GM13977 (cell line): ENCODE measurements around the gene COL12A1.

Source experiments
- DNase-seq: peaks from one replicate; pipeline ENCODE4 v3.0.0; 2012; ENCODE audit warnings: low spot score
- in situ Hi-C: fragments of 300-500 bp; cut with MboI; formaldehyde crosslinking; loops from one replicate; pipeline ENCODE4 v1.12.0; 2022; ENCODE audit warnings: low sequenced_read_pairs, low pct_unique_long_range_greater_than_20kb, mixed read lengths, inconsistent platforms; ENCODE audit not compliant: unreplicated experiment
- TF ChIP-seq, protein P1 (sequence below): IDR thresholded peaks from 2 replicates; pipeline ENCODE4 v1.5.1; 2012; ENCODE audit warnings: mild to moderate bottlenecking, control low read depth; ENCODE audit not compliant: insufficient read depth; ENCODE audit errors: extremely low read depth, missing control alignments

Gene COL12A1

DNA sequence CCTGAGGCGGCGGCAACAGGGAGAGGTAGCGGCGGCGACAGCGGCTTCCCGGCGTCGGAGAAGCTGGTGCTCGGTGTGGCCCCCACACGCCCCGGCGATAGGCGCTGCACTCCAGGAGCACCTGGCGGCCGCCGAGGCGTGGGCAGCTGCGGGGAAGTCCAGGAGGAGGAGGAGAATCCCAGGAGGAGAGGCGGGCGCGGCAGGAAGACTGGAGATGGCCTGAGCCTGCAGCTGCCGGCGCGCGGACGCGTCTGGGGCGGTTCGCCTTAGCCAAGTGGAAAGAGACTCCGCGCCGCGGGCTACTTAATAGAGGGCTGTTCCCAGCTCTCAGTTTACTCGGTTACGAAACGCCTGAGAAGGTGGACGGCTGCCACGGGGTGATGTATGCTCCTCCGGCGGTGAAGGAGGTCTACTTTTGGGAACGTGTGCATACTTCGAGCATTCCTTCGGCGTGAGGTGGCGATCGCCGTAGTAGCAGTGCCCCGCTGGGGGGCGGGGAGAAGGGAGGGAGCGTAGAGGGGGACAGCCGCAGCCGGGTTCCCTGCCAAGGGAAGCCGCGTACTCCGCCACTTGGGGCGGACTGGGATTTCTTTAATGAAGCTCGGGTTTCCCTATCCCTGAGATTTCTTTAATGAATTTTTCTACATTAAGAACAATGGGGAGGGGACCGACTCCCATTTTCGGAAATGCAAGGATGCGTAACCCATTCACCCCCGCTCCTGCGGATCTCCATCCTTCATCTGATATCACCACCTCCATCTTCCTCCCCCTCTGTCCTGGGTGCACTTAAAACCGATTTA, at the start of gene COL12A1:
Gene COL12A1, minus strand, starts transcription at position 278 of the 800 bp plus-strand sequence. CDS start 3,261 bp downstream, outside the sequence.
- DNase-seq: peak; percentile 31
- in situ Hi-C loops: loop anchor here (25.0 kb wide), 2 partner anchors 794 to 1119 kb away; no protein-coding TSS in a partner anchor
- TF ChIP-seq, protein P1, sequence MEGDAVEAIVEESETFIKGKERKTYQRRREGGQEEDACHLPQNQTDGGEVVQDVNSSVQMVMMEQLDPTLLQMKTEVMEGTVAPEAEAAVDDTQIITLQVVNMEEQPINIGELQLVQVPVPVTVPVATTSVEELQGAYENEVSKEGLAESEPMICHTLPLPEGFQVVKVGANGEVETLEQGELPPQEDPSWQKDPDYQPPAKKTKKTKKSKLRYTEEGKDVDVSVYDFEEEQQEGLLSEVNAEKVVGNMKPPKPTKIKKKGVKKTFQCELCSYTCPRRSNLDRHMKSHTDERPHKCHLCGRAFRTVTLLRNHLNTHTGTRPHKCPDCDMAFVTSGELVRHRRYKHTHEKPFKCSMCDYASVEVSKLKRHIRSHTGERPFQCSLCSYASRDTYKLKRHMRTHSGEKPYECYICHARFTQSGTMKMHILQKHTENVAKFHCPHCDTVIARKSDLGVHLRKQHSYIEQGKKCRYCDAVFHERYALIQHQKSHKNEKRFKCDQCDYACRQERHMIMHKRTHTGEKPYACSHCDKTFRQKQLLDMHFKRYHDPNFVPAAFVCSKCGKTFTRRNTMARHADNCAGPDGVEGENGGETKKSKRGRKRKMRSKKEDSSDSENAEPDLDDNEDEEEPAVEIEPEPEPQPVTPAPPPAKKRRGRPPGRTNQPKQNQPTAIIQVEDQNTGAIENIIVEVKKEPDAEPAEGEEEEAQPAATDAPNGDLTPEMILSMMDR: no peak

DNA sequence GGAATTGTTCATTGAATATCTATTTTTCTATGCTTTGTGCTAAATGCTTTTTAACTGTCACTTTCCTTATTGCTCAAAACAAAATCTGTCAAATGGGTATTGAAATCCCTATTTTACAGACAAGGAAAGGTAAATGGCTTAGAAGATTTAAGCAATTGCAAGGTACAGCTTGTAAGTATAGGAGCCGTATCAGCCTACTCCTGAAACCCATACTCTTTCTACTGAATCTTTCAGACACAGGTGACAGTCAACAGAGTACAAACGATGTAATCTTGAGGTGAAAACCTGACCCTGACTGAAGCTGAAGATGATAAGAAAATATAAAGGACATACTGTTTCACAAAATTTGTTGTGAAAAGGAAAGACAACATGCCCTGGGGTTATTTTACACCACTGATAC, 44.7 kb upstream of the COL12A1 start:
- DNase-seq: no peak
- in situ Hi-C loops: no loop called here
- TF ChIP-seq, protein P1: no peak

DNA sequence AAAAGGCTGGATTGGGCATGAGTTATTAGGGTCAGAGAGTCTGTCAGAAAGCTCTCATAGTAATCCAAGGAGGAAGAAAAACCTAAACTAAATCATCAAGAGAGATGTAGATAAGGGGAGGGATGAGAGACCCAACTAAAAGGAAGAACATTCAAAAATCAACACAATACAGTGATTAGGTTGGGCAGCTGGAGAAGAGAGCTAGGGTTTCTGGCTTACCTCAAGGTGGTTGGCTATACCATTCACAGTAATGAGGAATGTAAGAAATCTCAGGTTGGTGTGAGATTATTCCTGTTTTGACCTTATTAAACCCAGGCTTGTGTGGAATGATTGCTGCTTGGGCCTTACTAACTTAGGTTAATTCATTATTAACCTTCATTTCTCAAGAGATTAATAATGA, 44.0 kb upstream of the COL12A1 start:
- in situ Hi-C loops: no loop called here
- DNase-seq: no peak
- TF ChIP-seq, protein P1: no peak

DNA sequence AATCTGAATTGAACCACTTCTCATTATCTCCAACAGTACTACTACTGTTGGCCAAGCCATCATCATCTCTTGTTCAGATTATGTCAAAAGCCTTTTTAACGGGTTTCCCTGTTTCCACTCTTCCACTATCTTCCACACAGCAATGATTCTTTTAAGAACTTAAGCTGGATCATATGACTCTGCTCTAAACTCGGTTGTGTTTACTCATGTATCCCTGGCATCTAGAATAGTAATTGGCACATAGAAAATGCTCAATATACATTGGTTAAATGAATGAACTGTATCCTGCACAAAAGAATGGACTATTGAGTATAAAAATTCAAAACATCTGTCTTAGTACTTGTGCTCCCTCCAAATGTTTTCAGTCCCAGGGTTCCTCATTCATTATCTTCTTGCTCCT, 40.5 kb upstream of the COL12A1 start:
- TF ChIP-seq, protein P1: no peak
- no peak for DNase-seq
- in situ Hi-C loops: no loop called here

DNA sequence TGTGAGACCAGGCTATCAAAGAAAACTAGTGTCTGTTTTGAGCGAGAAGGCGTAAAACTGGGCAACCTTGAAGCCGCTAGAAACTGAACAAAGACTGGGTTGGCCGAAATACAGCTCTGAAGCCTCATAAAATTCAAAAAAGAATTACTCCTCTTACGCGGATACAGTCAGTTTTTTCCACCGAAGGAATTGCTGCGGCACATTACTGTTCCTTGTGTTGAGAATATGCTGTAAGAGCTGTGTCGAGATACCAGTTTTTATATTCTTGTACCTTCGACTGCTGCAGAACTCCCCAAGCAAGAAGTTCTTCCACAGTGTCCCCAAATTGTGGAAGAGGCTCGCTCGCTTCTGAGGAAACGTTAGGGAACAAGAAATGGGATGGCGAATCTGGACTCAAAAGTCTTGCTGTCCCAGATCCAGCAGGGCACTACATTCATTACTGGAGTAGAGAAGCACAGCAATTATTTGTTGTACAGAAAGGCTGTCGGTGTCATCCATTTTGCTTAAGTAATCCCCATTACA, 38.3 kb upstream of the COL12A1 start:
- TF ChIP-seq, protein P1: no peak
- no peak for DNase-seq
- in situ Hi-C loops: no loop called here

DNA sequence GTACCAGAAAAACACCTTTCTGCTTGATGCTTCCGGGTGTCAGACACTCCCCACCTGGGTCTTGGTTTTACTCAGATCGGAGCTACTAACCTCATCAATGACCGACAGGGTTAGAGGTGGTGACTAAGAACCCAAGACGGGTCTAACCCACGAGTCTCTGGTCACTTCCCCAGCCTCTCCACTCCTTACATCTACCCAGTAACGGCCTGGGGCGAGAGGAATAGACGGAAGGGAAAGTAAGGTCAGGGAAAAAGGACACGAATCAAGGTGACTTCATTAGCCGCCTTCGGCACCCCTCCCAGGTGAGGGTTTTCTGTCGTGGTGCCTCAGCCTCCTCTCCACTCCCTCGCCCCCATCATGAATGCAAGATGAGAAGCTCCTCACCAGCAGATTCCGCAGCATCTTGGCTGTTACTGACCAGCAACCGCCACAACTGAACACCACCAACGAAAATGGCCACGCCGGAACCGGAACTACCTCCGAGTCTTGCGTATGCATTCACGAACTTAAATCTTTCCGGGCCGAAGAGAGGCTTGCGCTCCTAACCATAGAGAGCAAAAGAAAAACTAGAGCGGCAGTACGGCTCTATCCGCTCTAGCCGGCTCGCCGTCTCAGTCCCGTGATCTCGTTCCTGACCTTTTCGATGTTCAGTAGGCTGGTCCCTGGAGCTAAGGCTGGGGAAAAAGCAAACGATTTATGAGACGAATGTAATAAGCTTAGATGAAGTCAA, 37.6 kb upstream of the COL12A1 start, which contains the start of gene COX7A2:
Gene COX7A2, minus strand, starts transcription at position 469 of the 730 bp plus-strand sequence. Its CDS starts 67 bp downstream, at position 402.
- in situ Hi-C loops: no loop called here
- TF ChIP-seq, protein P1: no peak
- peak; percentile 79 for DNase-seq
